Stimulated activated CD8-positive, alpha-beta memory T cell treated with anti-CD3 and anti-CD28 coated beads, Interleukin-15, amount 100 ng/mL, for 1 hour (primary cell): ENCODE results near the gene LCOR.

ENCODE experiments used
- DNase-seq: peaks from one replicate; pipeline ENCODE4 v3.0.0-alpha.2; 2020; ENCODE audit warnings: low read depth

The LCOR gene

DNA sequence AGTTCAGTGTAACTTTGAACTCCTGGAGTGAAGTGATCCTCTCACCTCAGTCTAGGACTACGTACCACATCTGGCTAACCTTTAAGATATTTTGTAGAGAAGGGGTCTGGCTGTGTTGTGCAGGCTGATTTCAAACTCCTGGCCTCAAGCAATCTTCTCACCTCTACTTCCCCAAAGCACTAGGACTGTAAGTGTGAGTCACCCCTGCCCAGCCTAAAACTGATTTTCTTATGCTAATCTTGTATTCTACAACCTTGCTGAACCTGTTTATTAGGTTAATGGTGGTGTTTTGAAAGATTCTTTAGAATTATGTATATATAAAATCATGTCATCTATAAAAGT lies 58.0 kb downstream of the LCOR start:
- DNase-seq: no peak

DNA sequence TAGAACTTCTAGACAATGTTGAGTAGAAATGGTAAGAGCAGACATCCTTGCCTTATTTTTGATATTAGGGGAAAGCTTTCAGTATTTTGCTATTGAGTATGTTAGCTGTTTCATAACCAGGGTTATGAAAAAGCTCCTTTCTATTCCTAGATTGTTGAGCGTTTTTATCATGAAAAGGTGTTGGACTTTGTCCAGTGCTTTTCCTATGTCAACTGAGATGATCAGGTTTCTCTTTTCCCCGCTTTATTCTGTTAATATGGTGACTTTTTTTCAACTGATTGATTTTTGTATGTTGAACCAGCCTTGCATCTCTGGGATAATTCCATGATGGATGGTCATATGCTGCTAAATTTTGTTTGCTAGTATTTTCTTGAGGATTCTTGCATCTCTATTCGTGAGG lies 58.5 kb downstream of the LCOR start:
- no peak for DNase-seq

DNA sequence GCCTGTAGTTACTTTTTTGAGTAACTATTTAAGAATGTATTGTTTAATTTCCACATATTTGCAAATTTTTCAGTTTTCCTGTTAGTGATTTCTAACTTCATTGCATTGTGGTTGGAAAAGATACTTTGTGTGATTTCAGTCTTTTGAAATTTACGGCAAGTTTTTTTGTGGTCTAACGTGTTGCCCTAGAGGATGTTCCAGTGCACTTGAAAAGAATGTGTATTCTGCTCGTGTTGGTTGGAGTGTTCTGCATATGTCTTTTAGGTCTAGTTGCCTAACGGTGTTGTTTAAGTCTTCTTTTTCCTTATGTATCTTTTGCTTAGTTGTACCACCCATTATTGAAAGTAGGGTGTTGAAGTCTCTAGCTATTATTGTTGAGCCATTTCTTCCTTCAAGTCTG lies 59.7 kb downstream of the LCOR start:
- DNase-seq: no peak

DNA sequence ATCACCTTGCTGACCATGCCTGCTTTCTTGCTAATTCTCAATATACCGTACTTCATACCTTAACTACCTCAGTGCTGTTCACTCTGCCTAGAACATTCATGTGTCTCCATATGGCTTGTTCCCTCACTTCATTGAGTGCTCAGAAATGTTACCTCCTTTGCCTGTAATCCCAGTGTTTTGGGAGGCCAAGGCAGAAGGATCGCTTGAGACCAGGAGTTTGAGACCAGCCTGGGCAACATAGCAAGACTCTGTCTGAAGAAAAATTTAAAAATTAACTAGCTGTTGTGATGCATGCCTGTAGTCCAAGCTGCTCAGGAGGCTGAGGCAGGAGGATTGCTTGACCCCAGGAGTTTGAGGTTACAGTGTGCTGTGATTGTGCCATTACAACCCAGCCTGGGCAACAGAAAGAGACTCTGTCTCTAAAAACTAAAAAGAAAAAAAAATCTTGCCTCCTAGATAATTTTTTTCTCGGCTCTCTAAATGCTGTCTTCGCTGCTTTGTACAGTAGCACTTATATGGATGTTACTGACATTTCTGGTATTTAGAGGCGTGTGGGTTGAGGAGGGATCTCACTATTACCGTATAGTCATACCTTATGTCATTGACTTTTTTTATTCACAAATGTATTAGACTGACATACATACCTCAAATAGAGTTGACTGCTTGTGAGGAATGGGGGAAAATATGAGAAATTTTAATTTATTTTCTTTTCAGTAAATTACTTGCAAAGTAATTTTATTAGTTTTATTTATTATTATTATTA lies 63.7 kb downstream of the LCOR start:
- no peak for DNase-seq

GRCh38 chr10:96896884-96897589 lies 64.9 kb downstream of the LCOR start:
- no peak for DNase-seq

DNA sequence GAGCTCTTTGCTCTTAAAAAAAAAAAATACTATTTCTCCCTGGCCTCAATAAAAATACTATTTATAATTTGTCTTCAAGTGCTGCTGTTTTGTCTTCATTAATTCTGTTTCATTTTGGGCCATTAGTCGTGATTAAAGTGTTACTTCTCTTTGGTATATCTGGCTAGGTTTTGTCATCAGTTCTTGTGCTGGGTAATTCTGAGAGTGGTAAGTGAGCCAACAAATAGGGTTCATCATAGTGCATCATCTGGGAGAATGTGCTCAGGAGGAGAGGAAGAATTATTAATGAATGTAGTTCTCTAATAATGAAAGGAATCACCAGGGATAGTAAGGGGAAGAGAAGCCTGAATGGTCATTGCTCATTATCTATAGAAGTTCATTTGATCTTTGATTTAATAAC lies 70.0 kb downstream of the LCOR start:
- DNase-seq: no peak

- no peak for DNase-seq
These were observed 70.7 kb downstream of the LCOR start for GRCh38 chr10:96902731-96903358.

DNA sequence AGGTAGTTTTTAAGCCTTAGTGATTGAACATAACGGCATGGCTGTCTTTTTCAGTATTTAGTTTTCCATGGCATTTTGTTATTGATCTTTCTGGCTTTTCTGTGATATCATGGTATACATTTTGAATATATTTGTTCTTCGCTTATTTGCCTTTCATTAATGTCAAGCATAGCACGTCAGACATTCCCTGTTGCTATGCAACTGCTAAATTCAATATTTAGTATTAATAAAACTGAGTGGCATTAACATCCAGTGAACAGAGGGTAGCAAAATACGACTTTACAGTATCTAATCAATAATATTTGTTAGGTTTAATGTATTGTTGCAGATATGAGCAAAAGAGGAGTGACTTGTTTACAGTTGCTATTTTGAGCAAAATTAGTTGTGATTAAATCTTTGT lies 72.5 kb downstream of the LCOR start:
- DNase-seq: no peak

DNA sequence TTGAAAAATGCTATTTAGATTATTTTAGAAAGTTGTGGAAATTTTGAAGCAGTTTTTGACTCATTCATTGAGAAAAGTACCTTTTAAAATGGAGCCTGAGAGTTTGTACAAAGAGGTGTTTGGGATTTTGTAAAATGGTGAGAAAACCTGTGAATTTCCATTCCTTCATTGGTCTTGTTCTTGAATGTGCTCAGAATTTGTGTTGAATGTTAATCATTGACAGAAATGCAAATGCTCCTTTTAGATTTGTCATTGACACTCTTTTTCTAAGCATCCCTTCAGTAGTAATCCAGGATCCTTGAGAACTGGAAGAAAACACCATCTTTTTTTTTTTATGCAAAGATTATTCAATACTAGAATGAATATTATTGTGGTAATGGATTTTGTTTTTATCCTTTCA lies 74.8 kb downstream of the LCOR start:
- DNase-seq: no peak

DNA sequence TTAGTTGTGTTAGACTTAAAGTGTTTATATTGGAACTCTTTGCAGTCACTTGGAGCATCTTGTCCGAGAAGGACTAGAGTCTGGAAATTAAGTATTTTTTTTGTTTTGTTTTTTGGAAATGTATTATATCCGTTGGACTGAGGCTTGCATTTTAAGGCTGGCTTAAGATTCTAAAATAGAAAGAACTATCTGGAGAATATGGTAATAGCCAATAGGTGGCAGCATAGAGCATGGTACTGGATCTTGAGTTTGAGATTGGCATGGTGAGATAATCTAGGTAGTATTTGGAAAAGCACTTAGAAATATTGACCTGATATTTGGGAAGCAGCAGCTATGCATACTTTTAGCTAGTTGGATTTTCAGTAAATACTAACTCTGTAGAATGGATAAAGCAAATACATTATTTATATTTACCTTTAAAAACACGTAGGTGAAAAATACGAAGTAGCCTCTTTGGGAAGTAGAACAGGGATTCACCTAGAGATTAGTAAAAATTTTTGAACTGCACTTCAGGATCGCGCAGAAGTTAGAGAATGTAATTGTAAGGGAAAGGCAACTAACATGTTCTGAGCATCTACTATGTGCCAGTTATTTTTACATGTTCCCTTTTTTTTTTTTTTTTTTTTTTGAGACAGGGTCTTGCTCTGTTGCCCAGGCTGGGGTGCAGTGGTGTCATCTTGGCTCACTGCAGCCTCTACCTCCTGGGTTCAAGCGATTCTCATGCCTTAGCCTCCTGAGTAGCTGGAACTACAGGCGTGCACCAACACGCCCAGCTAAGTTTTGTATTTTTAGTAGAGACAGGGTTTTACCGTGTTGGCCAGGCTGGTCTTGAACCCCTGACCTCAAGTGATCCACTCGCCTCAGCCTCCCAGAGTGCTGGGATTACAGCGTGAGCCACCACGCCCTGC lies 78.6 kb downstream of the LCOR start:
- DNase-seq: no peak

DNA sequence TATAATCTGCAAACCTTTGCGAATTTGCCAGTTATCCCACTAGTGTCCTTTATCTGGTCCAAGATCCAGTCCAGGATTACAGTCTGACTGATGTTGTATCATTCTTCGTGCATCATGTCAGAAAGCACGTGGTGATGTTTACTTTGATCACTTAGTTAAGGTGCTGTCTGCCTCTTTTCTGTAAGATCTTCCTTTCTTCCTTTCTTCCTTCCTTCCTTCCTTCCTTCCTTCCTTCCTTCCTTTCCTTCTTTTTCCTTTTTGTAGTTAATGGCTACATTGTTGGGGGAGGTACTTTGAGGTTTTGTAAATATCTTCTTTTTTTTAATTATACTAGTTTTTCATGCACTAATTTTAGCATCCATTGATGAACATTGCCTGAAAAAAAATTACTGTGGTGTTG lies 80.3 kb downstream of the LCOR start:
- DNase-seq: no peak

GRCh38 chr10:96913906-96914305 lies 81.8 kb downstream of the LCOR start:
- DNase-seq: no peak

GRCh38 chr10:96917628-96918027 lies 85.5 kb downstream of the LCOR start:
- DNase-seq: no peak

GRCh38 chr10:96918214-96919002 lies 86.3 kb downstream of the LCOR start:
- no peak for DNase-seq

DNA sequence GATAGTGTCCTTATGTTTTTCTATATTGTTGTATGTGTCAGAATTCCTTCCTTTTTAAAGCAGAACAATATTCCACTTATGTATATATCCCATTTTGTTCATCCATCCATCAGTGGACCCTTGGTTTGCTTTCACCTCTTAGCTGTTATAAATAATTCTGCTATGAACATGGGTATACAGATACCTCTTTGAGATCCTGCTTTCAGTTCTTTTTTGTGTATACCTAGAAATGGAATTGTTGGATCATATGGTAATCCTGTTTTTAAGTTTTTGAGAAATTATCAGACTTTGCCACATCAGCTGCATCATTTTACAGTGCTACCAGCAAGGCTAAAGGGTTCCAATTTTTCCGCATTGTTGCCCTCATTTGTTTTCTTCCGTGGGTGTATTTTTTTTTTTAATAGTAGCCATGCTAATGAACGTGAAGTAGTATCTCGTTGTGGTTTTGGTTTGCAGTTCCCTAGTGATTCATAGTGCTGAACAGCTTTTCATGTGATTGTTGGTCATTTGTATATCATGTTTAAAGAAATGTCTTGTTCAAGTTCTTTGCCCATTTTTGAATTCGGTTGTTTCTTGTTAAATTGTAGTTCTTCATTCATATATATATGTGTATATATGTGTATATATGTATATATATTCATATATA lies 87.8 kb downstream of the LCOR start:
- no peak for DNase-seq

DNA sequence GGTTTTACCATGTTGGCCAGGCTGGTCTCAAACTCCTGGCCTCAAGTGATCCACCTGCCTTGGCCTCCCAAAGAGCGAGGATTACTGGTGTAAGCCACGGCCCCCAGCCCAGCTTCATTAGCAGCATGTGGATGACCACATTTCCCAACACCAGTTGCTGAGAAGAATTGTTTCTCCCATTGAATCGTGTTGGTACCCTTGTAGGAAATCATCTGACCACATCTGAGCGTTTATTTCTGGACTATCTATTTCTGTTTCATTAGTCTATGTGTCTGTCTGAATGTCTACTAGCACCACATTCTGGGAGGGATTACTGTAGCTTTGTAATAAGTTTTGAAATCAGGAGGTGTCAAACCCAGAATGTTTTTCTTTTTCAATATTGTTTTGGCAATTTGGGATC lies 89.6 kb downstream of the LCOR start:
- DNase-seq: no peak

DNA sequence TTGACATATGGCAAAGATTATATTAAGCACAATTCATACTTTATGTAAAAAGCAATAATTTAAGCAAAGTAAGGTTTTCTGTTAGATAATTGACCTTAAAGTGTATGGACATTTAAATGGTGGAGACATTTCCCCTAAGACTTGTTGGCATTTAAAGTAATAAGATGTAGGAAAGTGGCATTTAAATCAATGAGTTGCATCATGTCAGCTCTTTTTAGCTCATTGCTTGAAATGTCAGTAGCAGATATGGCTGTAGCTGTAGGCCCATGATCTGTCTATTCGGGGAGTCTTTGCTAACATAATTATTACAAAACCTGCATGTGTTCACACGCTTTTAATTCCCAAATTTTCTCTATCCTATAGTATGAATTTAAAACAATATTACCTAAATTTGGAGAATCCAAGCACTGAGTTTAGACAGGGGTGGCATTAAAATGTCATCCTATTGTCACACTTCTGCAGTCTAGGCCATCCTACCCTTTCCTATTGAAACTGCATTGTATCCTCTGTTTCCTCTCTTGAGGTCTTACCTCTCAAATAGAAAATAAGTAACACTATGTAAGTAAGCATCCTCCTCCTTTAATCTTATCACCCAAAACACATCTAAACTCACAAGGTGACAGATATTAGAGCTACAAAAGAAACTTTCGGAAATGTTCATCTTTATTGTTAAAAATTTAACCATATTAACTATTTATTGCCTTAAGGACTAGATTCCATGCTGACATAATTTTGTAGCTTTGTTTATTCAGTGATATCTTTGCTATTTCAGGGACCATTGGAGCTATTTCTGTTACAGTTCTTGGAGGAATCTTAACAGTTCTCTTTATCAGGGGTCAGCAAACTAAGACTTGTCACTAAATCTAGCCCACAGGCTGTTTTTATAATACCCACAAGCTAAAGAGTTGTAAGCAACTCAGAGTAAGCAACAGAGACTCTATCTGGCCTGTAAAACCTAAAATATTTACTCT lies 91.2 kb downstream of the LCOR start:
- no peak for DNase-seq

- DNase-seq: no peak
These were observed 92.8 kb downstream of the LCOR start for GRCh38 chr10:96924861-96925260.

DNA sequence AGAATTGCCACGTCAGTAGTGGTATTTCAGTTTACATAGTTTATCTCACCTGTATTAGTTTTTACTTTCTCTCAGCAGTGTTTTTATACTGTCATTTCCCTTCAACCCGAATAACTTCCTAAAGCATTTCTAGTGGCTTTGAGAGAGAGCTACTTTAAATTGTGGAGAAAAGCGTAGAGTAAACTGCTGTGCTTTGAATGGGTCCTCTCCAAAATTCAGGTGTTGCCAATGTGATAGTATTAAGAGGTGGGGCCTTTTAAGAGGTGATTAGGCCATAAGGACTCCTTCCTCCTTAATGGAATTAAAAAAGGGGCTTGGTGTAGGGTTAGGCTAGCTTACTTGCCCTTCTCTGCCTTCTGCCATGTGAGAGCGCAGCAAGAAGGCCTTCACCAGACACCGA lies 98.4 kb downstream of the LCOR start:
- no peak for DNase-seq

- no peak for DNase-seq
These were observed 103.0 kb downstream of the LCOR start for GRCh38 chr10:96935148-96935547.
